Fibroblast of pulmonary artery (primary cell): Measurements from ENCODE around the gene SLC6A1.

ENCODE experiments used
- DNase-seq: peaks from one replicate; pipeline ENCODE4 v3.0.0-alpha.2; 2010; ENCODE audit warnings: low read depth
- H3K4me3 ChIP-seq: replicated peaks from 2 replicates; pipeline ENCODE4 v1.5.1; 2011; ENCODE audit warnings: low read depth, mild to moderate bottlenecking, control low read depth, low read length, moderate library complexity
- CTCF ChIP-seq: IDR thresholded peaks from 2 replicates; pipeline ENCODE4 v1.5.1; 2011; ENCODE audit warnings: mild to moderate bottlenecking, control low read depth, low read length, inconsistent platforms; ENCODE audit errors: missing control alignments

The SLC6A1 gene

GRCh38 chr3:10988991-10989484, 3.5 kb upstream of the SLC6A1 start:
- no peak overlapping the region for H3K4me3 ChIP-seq
- TF ChIP-seq CTCF: no peak
- no peak for DNase-seq

GRCh38 chr3:10992943-10993728, 588 bp downstream of the SLC6A1 start:
- H3K4me3 ChIP-seq: no peak overlapping the region
- no peak for TF ChIP-seq CTCF
- DNase-seq: no peak

- TF ChIP-seq CTCF: no peak
- H3K4me3 ChIP-seq: no peak overlapping the region
- DNase-seq: no peak
Observed at GRCh38 chr3:10993729-10994065, 1.1 kb downstream of the SLC6A1 start.

GRCh38 chr3:10994306-10994705, 1.8 kb downstream of the SLC6A1 start:
- no peak for DNase-seq
- H3K4me3 ChIP-seq: no peak overlapping the region
- TF ChIP-seq CTCF: no peak

- no peak for DNase-seq
- TF ChIP-seq CTCF: no peak
- H3K4me3 ChIP-seq: no peak overlapping the region
Observed at GRCh38 chr3:10995871-10996270, 3.3 kb downstream of the SLC6A1 start.

- no peak for DNase-seq
- H3K4me3 ChIP-seq: no peak overlapping the region
- no peak for TF ChIP-seq CTCF
Observed at GRCh38 chr3:10996345-10997013, 3.9 kb downstream of the SLC6A1 start.
